NOMO-1 (cell line): Measurements from ENCODE around the gene MRLN.
"Not testable (repeated sequence)": the region's sequence is repeated elsewhere in the genome, so short reads cannot be mapped to it uniquely, and the experiment has no call there.

Experiments used
- DNase-seq, 2 experiments: peaks; one replicate each; lab custom pipeline; 2025; ENCODE audit not compliant: unreplicated experiment in 2 of 2; lab: John Stamatoyannopoulos, UW

Gene MRLN

GRCh38 chr10:59753267-59753666 lies at the start of gene MRLN:
MRLN (minus strand) TSS chr10:59753455.
- no peak for DNase-seq

DNA sequence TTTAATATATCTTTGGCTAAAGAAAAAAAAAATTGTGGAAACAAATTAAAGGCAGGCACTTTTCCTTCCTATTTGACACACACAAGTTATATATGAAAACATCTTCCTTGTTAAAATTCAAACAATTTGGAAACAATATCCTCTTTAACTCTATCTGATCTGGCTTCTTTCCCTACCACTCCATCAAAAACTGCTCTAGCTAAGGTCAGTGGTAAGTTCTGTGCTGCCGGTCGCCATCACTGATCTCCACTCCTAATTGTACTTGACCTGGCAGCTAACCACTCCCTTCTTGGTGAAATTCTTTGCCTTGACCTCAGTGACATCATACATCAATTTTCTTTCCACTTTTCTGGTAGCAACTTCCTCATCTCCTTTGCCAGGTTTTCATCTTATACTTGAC lies 47.9 kb upstream of the MRLN start:
- no peak for DNase-seq

GRCh38 chr10:59799421-59799820 lies 46.2 kb upstream of the MRLN start:
- DNase-seq, result no peak

DNA sequence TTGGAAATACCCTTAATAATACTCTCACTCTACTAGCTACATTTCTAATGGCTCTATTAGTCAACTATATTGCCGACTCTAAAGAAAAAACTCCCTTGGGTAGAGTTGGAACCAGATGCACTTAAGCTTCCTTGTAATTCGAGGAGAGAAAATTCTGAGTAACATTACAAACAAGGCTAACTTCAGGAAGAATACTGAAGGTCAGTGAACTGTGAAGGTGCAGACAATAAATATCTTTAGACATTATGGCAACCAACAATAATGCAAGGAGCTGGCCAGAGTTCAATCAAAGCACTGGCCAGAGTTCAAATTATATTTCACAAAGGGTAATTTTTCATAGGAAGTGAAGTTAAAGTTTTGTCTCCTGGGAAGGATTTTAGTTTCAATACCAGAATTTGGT lies 40.7 kb upstream of the MRLN start:
- DNase-seq, result no peak

DNA sequence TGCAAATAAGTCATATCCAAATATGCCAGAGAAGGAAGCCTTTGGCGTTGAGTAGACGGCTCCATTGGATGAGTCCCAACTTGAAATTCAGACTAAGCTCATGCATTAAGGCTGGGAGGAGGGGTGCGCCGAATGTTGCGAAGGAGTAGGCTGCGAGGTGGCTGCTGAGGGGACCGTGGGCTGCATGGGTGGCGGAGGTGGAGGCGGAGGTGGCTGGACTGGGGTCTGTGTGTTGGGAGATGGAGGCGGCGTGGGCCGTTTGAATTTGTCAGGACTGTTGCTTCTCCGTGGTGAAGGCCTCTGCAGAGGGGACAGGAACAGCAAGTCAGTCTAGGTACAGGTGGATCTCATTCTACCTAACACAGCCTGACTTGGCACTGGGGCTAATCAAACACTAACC lies 39.6 kb upstream of the MRLN start:
- DNase-seq, result no peak

GRCh38 chr10:59791601-59792000 lies 38.3 kb upstream of the MRLN start:
- DNase-seq, result no peak

DNA sequence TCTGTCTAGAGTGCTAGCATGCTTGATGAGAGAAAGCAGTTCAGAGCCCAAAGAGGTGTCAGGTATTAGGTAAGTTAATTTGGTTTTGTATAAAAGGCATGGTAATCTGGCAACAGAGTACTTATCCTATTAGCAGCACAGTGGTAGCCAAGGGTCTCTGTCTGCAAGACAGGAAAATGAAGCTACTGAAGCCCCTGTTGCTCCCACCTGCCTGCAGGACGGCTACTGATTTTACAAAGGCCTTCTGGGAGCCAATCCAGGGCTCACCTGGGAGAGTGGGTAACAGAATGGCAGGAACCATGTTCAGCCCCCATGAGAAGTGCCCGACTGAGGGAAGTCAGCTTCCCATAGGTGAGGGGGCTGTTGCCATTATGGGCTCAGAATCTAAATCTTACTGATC lies 36.8 kb upstream of the MRLN start:
- DNase-seq, result not testable (repeated sequence)

DNA sequence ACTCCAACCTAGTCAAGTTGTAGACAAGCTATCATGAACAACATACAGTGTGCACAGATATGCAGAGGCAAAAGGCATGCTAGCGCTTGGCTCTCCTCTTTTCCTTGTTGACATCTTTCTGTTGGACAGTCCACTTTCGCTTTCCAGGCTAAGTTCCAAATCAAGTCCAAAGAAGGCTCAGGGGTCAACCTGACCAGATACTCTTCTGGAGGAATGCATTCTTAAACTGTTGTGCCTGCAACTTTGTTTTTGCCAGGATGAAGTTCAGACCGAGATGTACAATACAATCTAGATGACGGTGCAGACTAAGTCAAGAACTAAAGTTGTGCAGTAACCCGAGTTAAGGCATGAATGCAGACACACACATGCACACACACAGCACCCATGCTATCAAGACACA lies 35.7 kb upstream of the MRLN start:
- DNase-seq, result not testable (repeated sequence)

GRCh38 chr10:59787032-59787431 lies 33.8 kb upstream of the MRLN start:
- not testable (repeated sequence) for DNase-seq

DNA sequence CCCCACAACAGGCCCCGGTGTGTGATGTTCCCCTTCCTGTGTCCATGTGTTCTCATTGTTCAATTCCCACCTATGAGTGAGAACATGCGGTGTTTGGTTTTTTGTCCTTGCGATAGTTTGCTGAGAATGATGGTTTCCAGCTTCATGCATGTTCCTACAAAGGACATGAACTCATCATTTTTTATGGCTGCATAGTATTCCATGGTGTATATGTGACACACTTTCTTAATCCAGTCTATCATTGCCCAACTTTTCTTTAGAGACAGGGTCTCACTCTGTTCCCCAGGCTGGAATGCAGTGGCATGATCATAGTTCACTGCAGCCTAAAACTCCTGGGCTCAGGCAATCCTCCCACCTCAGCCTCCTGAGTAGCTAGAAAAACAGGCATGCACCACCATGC lies 32.2 kb upstream of the MRLN start:
- not testable (repeated sequence) for DNase-seq

DNA sequence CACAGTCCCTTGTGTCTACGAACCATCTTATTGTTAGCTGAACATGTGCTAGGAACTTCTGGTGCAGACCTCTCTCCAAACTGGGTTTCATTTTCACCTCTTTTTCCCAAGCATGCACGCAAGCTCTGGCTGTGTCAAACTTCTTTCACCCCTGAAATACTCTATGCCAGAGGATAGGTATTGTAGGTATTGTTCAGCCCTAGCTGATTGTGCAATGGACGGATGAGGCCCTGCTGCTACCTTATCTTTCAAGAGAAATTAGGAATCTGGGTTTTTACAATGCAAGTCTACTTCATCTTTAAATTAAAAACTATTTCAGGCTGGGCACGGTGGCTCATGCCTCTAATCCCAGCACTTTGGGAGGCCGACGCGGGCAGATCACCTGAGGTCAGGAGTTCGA lies 28.3 kb upstream of the MRLN start:
- no peak for DNase-seq

DNA sequence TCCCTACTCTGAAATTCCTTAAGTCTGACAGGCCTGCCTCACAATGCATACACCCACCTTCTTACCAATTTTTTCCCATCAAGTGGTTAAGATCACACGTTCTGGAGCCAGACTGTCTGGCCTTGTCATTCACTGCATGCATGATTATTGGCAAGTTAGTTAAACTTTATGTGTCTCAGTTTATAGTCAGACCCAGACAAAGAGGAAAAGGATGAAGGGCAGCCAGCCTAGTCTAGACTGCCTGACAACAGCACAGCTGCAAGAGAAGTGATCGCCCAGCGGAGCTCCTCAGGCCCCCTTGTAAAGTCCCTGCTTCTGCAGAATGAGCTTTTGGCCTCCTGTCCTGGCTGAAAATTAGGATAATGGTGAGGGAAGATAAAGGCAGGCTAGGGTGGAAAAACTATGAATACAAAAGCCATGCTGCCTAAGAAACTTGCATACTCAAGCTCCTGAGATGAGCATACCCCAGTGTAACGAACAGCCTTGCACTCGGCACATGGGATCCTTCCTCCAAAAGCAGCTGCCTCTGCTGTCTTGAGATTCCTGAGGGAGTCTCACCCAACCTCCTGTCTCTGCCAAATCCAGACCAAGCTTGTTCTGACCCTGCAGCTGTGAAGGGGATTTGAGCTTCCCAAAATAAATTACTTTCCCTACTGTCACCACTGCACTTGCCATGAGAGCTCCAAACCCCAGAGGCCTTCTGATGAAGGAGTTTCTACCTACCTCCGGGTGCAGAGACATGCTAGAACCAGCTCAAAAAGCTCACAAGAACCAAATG lies 26.7 kb upstream of the MRLN start:
- DNase-seq, result no peak

DNA sequence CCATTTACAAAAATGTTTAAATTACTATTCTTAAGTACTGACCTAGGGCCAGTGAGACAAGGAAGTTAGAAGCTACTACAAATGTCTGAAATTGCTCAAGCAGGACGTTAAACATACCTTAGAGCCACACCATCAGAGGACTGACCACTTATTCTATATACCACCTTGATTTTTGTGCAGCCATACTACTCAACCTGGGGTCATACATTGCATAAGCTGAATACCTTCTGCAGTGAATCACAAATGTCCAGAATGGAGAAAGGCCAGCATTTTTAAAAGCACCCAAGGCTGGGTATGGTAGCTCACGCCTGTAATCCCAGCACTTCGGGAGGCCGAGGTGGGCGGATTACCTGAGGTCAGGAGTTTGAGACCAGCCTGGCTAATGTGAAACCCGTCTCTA lies 21.2 kb upstream of the MRLN start:
- DNase-seq, result no peak

- DNase-seq, result no peak
These were observed 19.8 kb upstream of the MRLN start for GRCh38 chr10:59773088-59773487.

DNA sequence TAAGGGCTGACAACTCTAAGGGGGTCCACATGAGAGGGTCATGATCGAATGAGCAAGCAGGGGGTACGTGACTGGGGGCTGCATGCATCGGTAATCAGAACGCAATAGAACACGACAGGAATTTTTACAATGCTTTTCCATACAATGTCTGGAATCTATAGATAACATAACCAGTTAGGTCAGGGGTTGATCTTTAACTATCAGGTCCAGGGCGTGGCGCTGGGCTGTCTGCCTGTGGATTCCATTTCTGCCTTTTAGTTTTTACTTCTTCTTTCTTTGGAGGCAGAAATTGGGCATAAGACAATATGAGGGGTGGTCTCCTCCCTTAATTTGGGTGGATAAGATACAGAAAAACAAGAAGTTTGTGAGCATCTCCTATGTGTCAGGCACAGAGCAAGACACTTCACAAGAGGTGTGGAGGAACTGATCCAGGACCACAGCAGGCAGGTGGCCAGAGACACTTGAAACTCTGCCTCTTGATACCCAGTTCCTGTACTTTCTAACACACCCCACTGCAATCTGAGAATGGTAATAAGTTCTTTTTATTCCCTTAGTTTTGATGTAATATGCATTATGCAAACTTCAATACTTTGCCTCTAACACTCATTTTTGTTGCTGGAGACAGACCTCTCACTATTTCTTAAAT lies 18.0 kb upstream of the MRLN start:
- DNase-seq, result no peak

DNA sequence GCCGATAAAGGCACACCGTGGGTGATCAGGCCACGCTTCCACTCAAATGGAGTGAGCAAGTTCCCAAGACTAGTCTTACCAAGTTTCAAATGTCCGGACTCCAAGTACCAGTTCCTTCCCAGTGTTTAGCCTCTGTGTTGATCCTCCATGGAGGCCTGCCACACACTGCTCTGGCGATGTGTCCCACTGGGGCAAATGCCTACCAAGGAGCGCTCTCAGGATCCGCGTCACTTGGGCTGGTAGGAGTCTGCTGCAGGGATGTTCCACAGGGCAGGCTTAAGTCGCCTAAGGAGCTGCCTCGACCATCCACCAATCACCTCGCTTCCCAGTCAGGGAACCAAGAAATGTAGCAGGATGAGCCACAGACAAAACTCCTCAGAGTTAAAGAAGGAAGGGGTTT lies 17.4 kb upstream of the MRLN start:
- DNase-seq, result no peak

DNA sequence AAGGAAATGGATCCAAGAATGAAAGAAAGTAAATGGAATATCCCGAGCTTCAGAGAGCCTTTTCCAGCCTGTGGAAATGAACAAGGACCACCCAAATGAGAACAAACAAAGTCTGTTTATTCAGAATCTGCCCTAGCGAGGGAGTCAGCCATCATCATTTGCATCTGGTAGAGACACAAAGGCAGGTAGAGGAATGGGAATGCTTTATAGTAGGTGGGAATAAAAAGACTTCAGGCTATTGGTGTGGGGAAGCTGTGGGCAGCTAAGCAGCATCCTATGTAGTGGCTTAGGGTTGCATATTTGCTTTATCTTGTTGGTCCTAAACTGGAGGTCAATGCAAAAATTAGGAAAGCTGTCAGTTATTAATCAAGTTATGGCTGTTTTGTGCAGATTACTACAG lies 9.2 kb upstream of the MRLN start:
- DNase-seq, result no peak

DNA sequence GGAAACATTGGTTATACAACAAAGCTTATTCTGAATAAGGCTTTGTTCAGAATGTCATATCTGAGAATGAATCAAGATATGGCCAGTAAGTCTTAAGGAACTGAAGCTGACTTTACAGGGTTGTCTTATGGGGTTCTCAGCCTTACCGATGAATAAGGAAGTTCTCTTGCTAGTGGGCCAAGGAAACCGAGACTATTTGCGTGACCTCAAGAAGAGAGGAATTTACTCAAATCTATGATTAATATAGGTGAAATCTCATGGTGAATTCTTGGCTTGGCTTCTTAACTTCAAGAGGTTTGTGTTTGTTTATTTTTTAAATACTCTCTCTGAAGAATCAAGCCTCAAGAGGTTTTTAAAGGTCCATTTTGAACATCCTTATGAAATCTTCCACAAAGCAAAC lies 4.7 kb upstream of the MRLN start:
- no peak for DNase-seq

- no peak for DNase-seq
These were observed 1.7 kb upstream of the MRLN start for GRCh38 chr10:59754951-59755350.

- no peak for DNase-seq
These were observed 846 bp downstream of the MRLN start for GRCh38 chr10:59752278-59752940.

DNA sequence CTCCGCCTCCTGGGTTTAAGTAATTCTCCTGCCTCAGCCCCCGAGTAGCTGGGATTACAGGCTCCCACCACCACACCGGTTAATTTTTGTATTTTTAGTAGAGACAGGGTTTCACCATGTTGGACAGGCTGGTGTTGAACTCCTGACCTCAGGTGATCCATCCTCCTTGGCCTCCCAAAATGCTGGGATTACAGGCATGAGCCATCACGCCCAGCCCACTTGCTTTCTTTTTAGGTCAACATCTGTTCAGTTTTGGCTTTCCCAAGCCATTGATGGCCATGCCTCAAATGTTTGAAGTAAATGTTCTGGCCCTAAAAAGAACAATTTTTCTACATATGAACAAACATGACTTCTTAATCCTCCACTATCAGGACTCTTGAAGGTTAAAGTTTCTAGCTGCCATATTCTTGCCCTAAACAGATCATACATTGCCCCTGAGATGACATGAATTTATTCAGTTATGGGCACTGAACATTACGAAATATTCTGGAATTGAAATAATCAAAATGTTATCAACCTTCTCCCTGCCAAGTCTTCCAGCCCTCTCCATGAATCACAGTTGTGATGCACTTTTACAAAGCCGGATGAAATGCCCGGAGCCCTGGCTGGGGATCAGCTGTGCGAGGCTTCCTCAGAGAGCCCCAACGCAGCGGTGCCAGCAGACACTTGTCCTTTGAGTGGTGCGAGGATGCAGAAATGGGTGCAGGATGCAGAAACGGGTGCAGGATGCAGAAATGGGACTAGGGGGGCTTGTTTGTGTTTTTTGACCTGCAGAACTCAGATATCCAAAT lies 2.9 kb downstream of the MRLN start:
- DNase-seq, result no peak
